Brain microvascular endothelial cell (primary cell): ENCODE data around the gene OVCH2.

Source experiments
- DNase-seq: peaks from one replicate; pipeline ENCODE4 v3.0.0-alpha.2; 2020
- H3K27ac ChIP-seq: fragments of 250-450 bp; sonication (Bioruptor Pico); 2 replicates; pipeline ENCODE4 v1.5.1; 2020; ENCODE audit warnings: mild to moderate bottlenecking, moderate library complexity
- H3K27me3 ChIP-seq: fragments of 250-450 bp; sonication (Bioruptor Pico); replicated peaks from 2 replicates; pipeline ENCODE4 v1.5.1; 2020; ENCODE audit warnings: mild to moderate bottlenecking
- H3K36me3 ChIP-seq: fragments of 250-450 bp; sonication (Bioruptor Pico); replicated peaks from 2 replicates; pipeline ENCODE4 v1.5.1; 2020; ENCODE audit warnings: mild to moderate bottlenecking
- H3K4me3 ChIP-seq: 2 replicates; pipeline ENCODE4 v1.5.1; 2011; ENCODE audit warnings: low read depth, mild to moderate bottlenecking, control low read depth, low read length, moderate library complexity
- in situ Hi-C: cut with HindIII; loops from 2 replicates; pipeline ENCODE4 v1.10.0; 2017; ENCODE audit warnings: low sequenced_read_pairs, low pct_ligation_motif_present
- TF ChIP-seq, protein P1 (sequence below): IDR thresholded peaks from 2 replicates; pipeline ENCODE4 v1.5.1; 2011; ENCODE audit warnings: low read depth, mild to moderate bottlenecking, moderate library complexity, low read length, control low read depth, inconsistent platforms; ENCODE audit errors: missing control alignments

The OVCH2 gene

DNA sequence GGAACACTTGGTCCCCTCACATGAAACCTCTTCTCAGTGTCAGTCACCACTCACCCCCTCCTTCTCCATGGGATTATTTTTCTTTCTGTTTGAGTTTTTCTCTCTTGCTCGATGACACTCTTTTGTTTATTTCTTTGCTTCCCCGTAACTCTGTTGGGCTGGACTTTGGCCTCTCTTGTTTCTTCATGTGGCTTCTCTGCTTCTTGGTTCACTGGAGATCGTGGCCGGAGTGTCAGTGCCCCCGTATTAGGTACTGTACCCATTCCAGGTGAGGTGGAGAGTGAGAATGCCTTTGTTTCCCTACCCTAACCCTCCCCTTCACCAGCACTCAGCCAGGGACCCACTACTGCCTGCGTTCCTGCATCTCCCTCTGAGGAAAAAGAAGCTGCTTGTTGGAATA lies 65.5 kb downstream of the OVCH2 start:
- TF ChIP-seq, protein P1, sequence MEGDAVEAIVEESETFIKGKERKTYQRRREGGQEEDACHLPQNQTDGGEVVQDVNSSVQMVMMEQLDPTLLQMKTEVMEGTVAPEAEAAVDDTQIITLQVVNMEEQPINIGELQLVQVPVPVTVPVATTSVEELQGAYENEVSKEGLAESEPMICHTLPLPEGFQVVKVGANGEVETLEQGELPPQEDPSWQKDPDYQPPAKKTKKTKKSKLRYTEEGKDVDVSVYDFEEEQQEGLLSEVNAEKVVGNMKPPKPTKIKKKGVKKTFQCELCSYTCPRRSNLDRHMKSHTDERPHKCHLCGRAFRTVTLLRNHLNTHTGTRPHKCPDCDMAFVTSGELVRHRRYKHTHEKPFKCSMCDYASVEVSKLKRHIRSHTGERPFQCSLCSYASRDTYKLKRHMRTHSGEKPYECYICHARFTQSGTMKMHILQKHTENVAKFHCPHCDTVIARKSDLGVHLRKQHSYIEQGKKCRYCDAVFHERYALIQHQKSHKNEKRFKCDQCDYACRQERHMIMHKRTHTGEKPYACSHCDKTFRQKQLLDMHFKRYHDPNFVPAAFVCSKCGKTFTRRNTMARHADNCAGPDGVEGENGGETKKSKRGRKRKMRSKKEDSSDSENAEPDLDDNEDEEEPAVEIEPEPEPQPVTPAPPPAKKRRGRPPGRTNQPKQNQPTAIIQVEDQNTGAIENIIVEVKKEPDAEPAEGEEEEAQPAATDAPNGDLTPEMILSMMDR, result no peak
- H3K27ac ChIP-seq, result no peak overlapping the region
- in situ Hi-C loops, result no loop called here
- no peaks in the 10 kb centered on the region for H3K36me3 ChIP-seq
- H3K4me3 ChIP-seq, result no peak overlapping the region
- DNase-seq, result no peak
- H3K27me3 ChIP-seq, result no peaks in the 10 kb centered on the region

DNA sequence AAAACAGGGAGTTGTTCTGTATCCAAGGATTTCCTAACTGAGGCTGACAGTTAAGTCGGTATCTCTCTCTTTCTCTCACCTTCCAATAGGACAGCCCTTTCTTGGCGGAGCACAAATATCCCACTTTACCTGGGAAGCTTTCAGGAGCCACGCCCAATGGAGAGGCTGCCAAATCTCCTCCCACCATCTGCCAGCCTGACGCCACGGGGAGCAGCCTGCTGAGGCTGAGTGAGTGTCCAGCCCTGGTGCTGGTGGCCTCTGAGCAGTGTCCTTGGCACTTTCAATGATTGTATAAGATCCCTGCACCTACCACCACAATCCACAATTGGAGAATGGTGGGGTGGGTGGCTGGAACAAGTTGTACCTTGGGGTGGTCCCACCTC lies 66.6 kb downstream of the OVCH2 start:
- no peak for DNase-seq
- no peak overlapping the region for H3K27ac ChIP-seq
- H3K36me3 ChIP-seq, result no peaks in the 10 kb centered on the region
- H3K4me3 ChIP-seq, result no peak overlapping the region
- no peaks in the 10 kb centered on the region for H3K27me3 ChIP-seq
- in situ Hi-C loops, result no loop called here
- TF ChIP-seq, protein P1, result no peak
